Spleen (tissue), 11 donors: Measurements from ENCODE around the gene TRMT1. TPM values are rescaled to one million over a fixed set of nuclear protein-coding genes. Genes with fewer than 3 reads are reported as not detected.

Experiments
- DNase-seq: peaks from one replicate; pipeline ENCODE4 v3.0.0-alpha.2; 2020
- H3K27ac ChIP-seq, 8 donors: fragments of 200-600 bp; sonication (generic) in 7 of 8; 1 replicate in 4 of 8; 2 replicates in 4 of 8; pipeline versions ENCODE4 v1.5.0 to v1.8.0; 2016 to 2021; ENCODE audit warnings: inconsistent platforms in 4 of 8, mild to moderate bottlenecking in 4 of 8, moderate library complexity in 1 of 8
- H3K27me3 ChIP-seq, 7 donors: fragments of 200-600 bp; sonication (generic) in 6 of 7; replicated peaks in 1 of 7; 1 replicate in 4 of 7; 2 replicates in 3 of 7; pipeline versions ENCODE4 v1.5.0 to v1.8.0; 2016 to 2021; ENCODE audit warnings: inconsistent platforms in 3 of 7, mild to moderate bottlenecking in 1 of 7
- H3K36me3 ChIP-seq, 6 donors: fragments of 200-600 bp; sonication (generic) in 5 of 6; 1 replicate in 4 of 6; 2 replicates in 2 of 6; pipeline versions ENCODE4 v1.5.0 to v1.8.0; 2016 to 2021; ENCODE audit warnings: inconsistent platforms in 2 of 6
- H3K4me1 ChIP-seq, 6 donors: fragments of 200-600 bp; sonication (generic) in 5 of 6; 1 replicate in 3 of 6; 2 replicates in 3 of 6; pipeline versions ENCODE4 v1.5.0 to v1.8.0; 2016 to 2021; ENCODE audit warnings: inconsistent platforms in 3 of 6
- H3K4me3 ChIP-seq, 8 donors: fragments of 200-600 bp; sonication (generic) in 7 of 8; 1 replicate in 4 of 8; 2 replicates in 4 of 8; pipeline versions ENCODE4 v1.5.0 to v1.8.0; 2016 to 2021; ENCODE audit warnings: inconsistent platforms in 4 of 8, mild to moderate bottlenecking in 4 of 8, moderate library complexity in 2 of 8
- H3K9me3 ChIP-seq, 8 donors: fragments of 200-600 bp; sonication (generic) in 7 of 8; 1 replicate in 4 of 8; 2 replicates in 4 of 8; pipeline versions ENCODE4 v1.5.0 to v1.8.0; 2016 to 2021; ENCODE audit warnings: inconsistent platforms in 4 of 8
- POLR2A ChIP-seq, 3 donors: fragments of 450-650 bp; IDR thresholded peaks; one replicate each; pipeline ENCODE4 v1.5.1; 2017; ENCODE audit warnings: antibody characterized with exemption in 3 of 3, mild to moderate bottlenecking in 1 of 3
- POLR2AphosphoS5 ChIP-seq, 3 donors: sonication (generic); formaldehyde crosslinking; IDR thresholded peaks; one replicate each; pipeline ENCODE4 v1.5.1; 2017; ENCODE audit warnings: antibody characterized with exemption in 3 of 3
- WGBS, 5 donors: extraction: QIAGEN DNeasy Blood & Tissue Kit in 3 of 5; methylation state at CpG; one replicate each; pipeline versions ENCODE4 v1.1.5 to v1.1.7; 2013 to 2018; 5-methylcytosine and 5-hydroxymethylcytosine counted together
- intact Hi-C: fragments of 100-400 bp; cut with DNase I; formaldehyde crosslinking; loops from one replicate; pipeline ENCODE4 v1.15.0; 2023; ENCODE audit warnings: low total_unique reads
- polyA plus RNA-seq, 3 donors: library from polyadenylated mRNA; stranded (reverse); fragments of 200-250 nt; gene quantifications; one replicate each; pipeline ENCODE4 v1.2.1, GENCODE V29; 2013
- total RNA-seq, 7 donors: library from RNA; depleted of rRNA in 3 of 7; stranded (reverse); fragments of >200 nt in 3 of 7; fragmentation: NEBNext Ultra II Directional in 4 of 7; extraction: Animal tissue kit (Norgen Biotek cat#: 25700) in 4 of 7; gene quantifications; one replicate each; pipeline versions ENCODE4 v1.1.0 to v1.2.1, GENCODE V29; 2016 to 2021
- TF ChIP-seq, protein P1 (sequence below), 11 experiments: fragments of 200-600 bp in 7 of 11; fragments of 450-650 bp in 4 of 11; sonication (generic) in 4 of 11; IDR thresholded peaks in 8 of 11; conservative IDR thresholded peaks in 3 of 11; 1 replicate in 7 of 11; 2 replicates in 4 of 11; pipeline versions ENCODE4 v1.4.0 to v1.8.0; 2016 to 2021; ENCODE audit warnings: antibody characterized with exemption in 11 of 11, inconsistent platforms in 4 of 11, mild to moderate bottlenecking in 1 of 11
- donor health status: healthy with polysubstance abuse.
- donor health status: DM: no; HTN: no; CAD: no; lungs with moderate emphysema.
- donor health status: DM: no; HTN: no; CAD: no.
- donor health status: Bipolar disorder and iron deficiency.
- donor health status: healthy.
- donor health status: DM: no; HTN: no; CAD: no.
- donor health status: DM: yes; HTN: yes; CAD: no.

TRMT1 gene
- total and polyA plus RNA-seq, 10 donors = 27.7 to 109 (median 47.3) TPM

GRCh38 chr19:13069415-13070359 is 46.9 kb downstream of the TRMT1 start:
- no peak overlapping the region for H3K27ac ChIP-seq
- WGBS, 5 donors = 59 to 77% (median 66%) methylated on average over 13 to 20 of the region's 20 CpGs
- intact Hi-C loops = no loop called here
- DNase-seq = no peak
- no peaks in the 10 kb centered on the region for H3K27me3 ChIP-seq
- H3K9me3 ChIP-seq = no peaks in the 10 kb centered on the region
- H3K4me3 ChIP-seq = no peak overlapping the region
- H3K4me1 ChIP-seq = peaks cover 0 to 6% (median 0%) of the 10 kb centered on the region in 6 donors
- peaks cover 0 to 10% (median 0%) of the 10 kb centered on the region in 6 donors for H3K36me3 ChIP-seq
- TF ChIP-seq POLR2AphosphoS5 (IDR thresholded peaks at IDR 0.05) (no peak), POLR2A (IDR thresholded peaks at IDR 0.05) (no peak)
- TF ChIP-seq, protein P1, sequence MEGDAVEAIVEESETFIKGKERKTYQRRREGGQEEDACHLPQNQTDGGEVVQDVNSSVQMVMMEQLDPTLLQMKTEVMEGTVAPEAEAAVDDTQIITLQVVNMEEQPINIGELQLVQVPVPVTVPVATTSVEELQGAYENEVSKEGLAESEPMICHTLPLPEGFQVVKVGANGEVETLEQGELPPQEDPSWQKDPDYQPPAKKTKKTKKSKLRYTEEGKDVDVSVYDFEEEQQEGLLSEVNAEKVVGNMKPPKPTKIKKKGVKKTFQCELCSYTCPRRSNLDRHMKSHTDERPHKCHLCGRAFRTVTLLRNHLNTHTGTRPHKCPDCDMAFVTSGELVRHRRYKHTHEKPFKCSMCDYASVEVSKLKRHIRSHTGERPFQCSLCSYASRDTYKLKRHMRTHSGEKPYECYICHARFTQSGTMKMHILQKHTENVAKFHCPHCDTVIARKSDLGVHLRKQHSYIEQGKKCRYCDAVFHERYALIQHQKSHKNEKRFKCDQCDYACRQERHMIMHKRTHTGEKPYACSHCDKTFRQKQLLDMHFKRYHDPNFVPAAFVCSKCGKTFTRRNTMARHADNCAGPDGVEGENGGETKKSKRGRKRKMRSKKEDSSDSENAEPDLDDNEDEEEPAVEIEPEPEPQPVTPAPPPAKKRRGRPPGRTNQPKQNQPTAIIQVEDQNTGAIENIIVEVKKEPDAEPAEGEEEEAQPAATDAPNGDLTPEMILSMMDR (IDR thresholded peaks at IDR 0.05 in 8 of 11, conservative IDR thresholded peaks at IDR 0.05 in 3 of 11) = no peak

DNA sequence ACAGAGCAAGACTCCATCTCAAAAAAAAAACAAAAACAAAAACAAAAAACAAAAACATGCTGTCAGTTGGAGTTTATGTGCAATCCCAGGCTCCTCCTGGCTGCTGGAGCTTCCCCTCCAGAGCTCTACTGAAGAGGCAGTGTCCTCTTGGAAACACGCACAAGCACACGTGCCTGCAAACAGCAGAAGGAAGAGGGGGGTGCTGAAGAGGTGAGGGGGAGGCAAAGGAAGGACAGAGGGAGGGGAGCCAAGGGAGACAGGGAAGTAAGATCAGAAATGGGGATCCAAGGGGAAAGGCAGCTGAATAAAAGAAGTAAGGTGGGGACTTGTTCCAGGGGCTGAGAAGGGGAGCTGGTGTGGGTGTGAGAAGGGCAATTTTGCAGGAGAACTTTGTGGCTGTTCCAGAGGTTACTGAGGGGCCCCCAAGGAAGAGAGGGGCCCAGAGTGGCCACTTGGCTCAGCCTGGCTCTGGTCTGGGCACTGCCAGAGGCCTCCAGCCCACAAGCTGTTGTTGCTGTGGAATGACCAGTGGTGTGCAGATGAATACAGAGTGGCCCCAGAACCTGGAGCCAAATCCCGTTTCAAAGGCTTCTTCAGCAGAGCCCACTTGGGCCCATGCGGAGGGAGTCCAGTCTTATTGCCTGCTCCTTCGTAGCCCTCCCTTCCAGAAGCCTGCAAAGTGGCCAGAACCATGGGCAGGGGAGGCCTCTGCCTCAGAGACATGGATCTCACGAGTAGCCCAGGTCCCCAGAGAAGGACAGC is 48.3 kb downstream of the TRMT1 start:
- Histone ChIP-seq H3K27me3 (no peaks in the 10 kb centered on the region), H3K36me3 (no peaks in the 10 kb centered on the region), H3K4me3 (no peak overlapping the region), H3K27ac (no peak overlapping the region), H3K4me1 (peaks cover 0 to 6% (median 0%) of the 10 kb centered on the region in 6 donors), H3K9me3 (no peaks in the 10 kb centered on the region)
- intact Hi-C loops = no loop called here
- TF ChIP-seq, protein P1 (IDR thresholded peaks at IDR 0.05 in 8 of 11, conservative IDR thresholded peaks at IDR 0.05 in 3 of 11) = no peak
- TF ChIP-seq POLR2AphosphoS5 (IDR thresholded peaks at IDR 0.05) (no peak), POLR2A (IDR thresholded peaks at IDR 0.05) (no peak)
- 58 to 78% (median 67%) methylated on average over 6 of the region's 6 CpGs for WGBS, 5 donors
- DNase-seq = no peak

GRCh38 chr19:13066933-13067807 is 49.4 kb downstream of the TRMT1 start:
- WGBS, 5 donors = 66 to 83% (median 77%) methylated on average over 11 to 17 of the region's 17 CpGs
- Histone ChIP-seq H3K4me3 (no peak overlapping the region), H3K4me1 (peaks cover 0 to 6% (median 0%) of the 10 kb centered on the region in 6 donors), H3K36me3 (no peaks in the 10 kb centered on the region), H3K27ac (no peak overlapping the region), H3K9me3 (no peaks in the 10 kb centered on the region), H3K27me3 (peaks cover 0 to 3% (median 0%) of the 10 kb centered on the region in 7 donors)
- no peak for TF ChIP-seq POLR2AphosphoS5 (IDR thresholded peaks at IDR 0.05)
- TF ChIP-seq, protein P1 (IDR thresholded peaks at IDR 0.05 in 8 of 11, conservative IDR thresholded peaks at IDR 0.05 in 3 of 11) = no peak
- no peak for TF ChIP-seq POLR2A (IDR thresholded peaks at IDR 0.05)
- no peak for DNase-seq
- intact Hi-C loops = no loop called here
